Endothelial cell of umbilical vein (primary cell): ENCODE measurements around the gene MPP4. TPM values are rescaled to one million over a fixed set of nuclear protein-coding genes. Genes with fewer than 3 reads are reported as not detected.

Source experiments
- BruUV-seq: library from RNA; stranded (reverse); fragments of 400-500 nt; replicated peaks from 2 replicates; lab custom pipeline; 2021; lab: Mats Ljungman, UMichigan
- CTCF ChIA-PET: fragments of 300-600, 350-600 bp; sonication (Branson Sonifier 250); formaldehyde crosslinking; loops from one replicate; lab custom pipeline; 2021; ENCODE audit warnings: antibody characterized with exemption, inconsistent platforms; lab: Charles Lee
- POLR2A ChIA-PET: fragments of 300-600, 350-600 bp; sonication (Branson Sonifier 250); formaldehyde crosslinking; loops from one replicate; lab custom pipeline; 2021; ENCODE audit warnings: antibody characterized with exemption, inconsistent platforms; lab: Charles Lee
- DNase-seq: peaks from one replicate; pipeline ENCODE4 v3.0.0-alpha.2; 2011; ENCODE audit warnings: low read depth, low spot score
- FAIRE-seq: peaks from 2 replicates; lab custom pipeline; 2011; peaks lifted over from hg19 to GRCh38; lab: Jason Lieb, UNC
- H2AFZ ChIP-seq: 2 replicates; pipeline ENCODE4 v1.6.0; 2012; ENCODE audit warnings: low read depth, low read length, control low read depth, inconsistent platforms
- H3K27ac ChIP-seq: 2 replicates; pipeline ENCODE4 v1.5.1; 2011; ENCODE audit warnings: low read depth, mild to moderate bottlenecking, control low read depth, low read length, moderate library complexity; ENCODE audit not compliant: insufficient read depth
- H3K27me3 ChIP-seq, 2 experiments: 2 replicates each; pipeline versions ENCODE4 v1.6.0 to v1.6.1; 2011; ENCODE audit warnings: low read length in 2 of 2, mixed read lengths in 1 of 2; ENCODE audit not compliant: control insufficient read depth in 2 of 2, insufficient read depth in 2 of 2
- H3K36me3 ChIP-seq, 2 experiments: 2 replicates in 1 of 2; 3 replicates in 1 of 2; pipeline ENCODE4 v1.5.1; 2011; ENCODE audit warnings: low read length in 2 of 2, mild to moderate bottlenecking in 1 of 2, moderate library complexity in 1 of 2; ENCODE audit not compliant: control insufficient read depth in 2 of 2, insufficient read depth in 2 of 2; ENCODE audit errors: extremely low read depth in 1 of 2
- H3K4me1 ChIP-seq: 3 replicates; pipeline ENCODE4 v1.5.1; 2011; ENCODE audit warnings: mild to moderate bottlenecking, low read length; ENCODE audit not compliant: control insufficient read depth, insufficient read depth; ENCODE audit errors: extremely low read depth
- H3K4me2 ChIP-seq: 2 replicates; pipeline ENCODE4 v1.6.1; 2011; ENCODE audit warnings: low read length, control low read depth, mixed read lengths; ENCODE audit not compliant: insufficient read depth
- H3K4me3 ChIP-seq, 3 experiments: fragments of 200-600 bp in 1 of 3; sonication (generic), shearing (Covaris generic) in 1 of 3; replicated peaks in 1 of 3; 2 replicates each; pipeline ENCODE4 v1.5.1; 2011 to 2016; ENCODE audit warnings: control low read depth in 3 of 3, low read length in 3 of 3, mild to moderate bottlenecking in 2 of 3, inconsistent platforms in 1 of 3, low read depth in 1 of 3, moderate library complexity in 1 of 3; ENCODE audit not compliant: insufficient read depth in 1 of 3
- H3K79me2 ChIP-seq: 2 replicates; pipeline ENCODE4 v1.6.0; 2012; ENCODE audit warnings: low read length, inconsistent platforms; ENCODE audit not compliant: control insufficient read depth, insufficient read depth
- H3K9ac ChIP-seq: replicated peaks from 2 replicates; pipeline ENCODE3; 2011; ENCODE audit warnings: low read length, control low read depth; ENCODE audit not compliant: insufficient read depth; ENCODE audit errors: extremely low read depth
- H3K9me1 ChIP-seq: replicated peaks from 3 replicates; pipeline ENCODE4 v1.6.0; 2011; ENCODE audit warnings: mild to moderate bottlenecking, low read length; ENCODE audit not compliant: control insufficient read depth, insufficient read depth; ENCODE audit errors: extremely low read depth
- H3K9me3 ChIP-seq: replicated peaks from 2 replicates; pipeline ENCODE4 v1.5.1; 2012; ENCODE audit warnings: low read length, inconsistent platforms; ENCODE audit not compliant: control insufficient read depth, insufficient read depth
- H4K20me1 ChIP-seq: replicated peaks from 2 replicates; pipeline ENCODE3; 2011; ENCODE audit warnings: mild to moderate bottlenecking, low read length; ENCODE audit not compliant: control insufficient read depth, insufficient read depth; ENCODE audit errors: extremely low read depth
- EZH2 ChIP-seq: IDR thresholded peaks from 2 replicates; pipeline ENCODE4 v1.6.1; 2012; ENCODE audit warnings: borderline replicate concordance, low read depth, mild to moderate bottlenecking, moderate library complexity, low read length, inconsistent platforms; ENCODE audit not compliant: severe bottlenecking
- FOS ChIP-seq: IDR thresholded peaks from 2 replicates; pipeline ENCODE4 v1.6.1; 2011; ENCODE audit warnings: mild to moderate bottlenecking, low read length, moderate library complexity, borderline replicate concordance; ENCODE audit not compliant: insufficient read depth
- GATA2 ChIP-seq: IDR thresholded peaks from 2 replicates; pipeline ENCODE4 v1.7.0; 2011; ENCODE audit warnings: low read depth, mild to moderate bottlenecking, moderate library complexity, mixed read lengths, low read length; ENCODE audit not compliant: insufficient read length, insufficient read depth
- JUN ChIP-seq: IDR thresholded peaks from 2 replicates; pipeline ENCODE4 v1.6.1; 2011; ENCODE audit warnings: borderline replicate concordance, low read depth; ENCODE audit not compliant: insufficient read length, insufficient read depth
- MYC ChIP-seq: IDR thresholded peaks from one replicate; pipeline ENCODE4 v1.6.1; 2011; ENCODE audit warnings: mild to moderate bottlenecking, low read depth, low read length
- POLR2A ChIP-seq: IDR thresholded peaks from 2 replicates; pipeline ENCODE4 v1.6.1; 2012; ENCODE audit warnings: low read depth, mild to moderate bottlenecking, control low read depth, low read length
- POLR2AphosphoS5 ChIP-seq: IDR thresholded peaks from 2 replicates; pipeline ENCODE4 v1.6.1; 2012; ENCODE audit warnings: low read depth, mild to moderate bottlenecking, control low read depth, low read length, moderate library complexity; ENCODE audit not compliant: insufficient read depth
- dilution Hi-C: fragments of 300-500 bp; cut with MboI; formaldehyde crosslinking; loops from one replicate; pipeline ENCODE4 v1.15.0; 2019; ENCODE audit warnings: low sequenced_read_pairs; ENCODE audit not compliant: extremely low pct_ligation_motif_present
- intact Hi-C: fragments of 100-400 bp; cut with micrococcal nuclease; formaldehyde crosslinking; loops from one replicate; pipeline ENCODE4 v1.10.0; 2022
- polyA plus RNA-seq, 4 experiments: library from polyadenylated mRNA; depleted of rRNA in 3 of 4; stranded (reverse) in 3 of 4; unstranded in 1 of 4; fragments of >200 nt; gene quantifications; 2 replicates each; pipeline versions ENCODE4 v1.2.1 to v1.2.3, GENCODE V29; 2011 to 2012; ENCODE audit warnings: missing spikeins in 1 of 4
- total RNA-seq: library from RNA; stranded (reverse); gene quantifications from 2 replicates; pipeline ENCODE4 v1.2.3, GENCODE V29; 2021
- TF ChIP-seq, protein P1 (sequence below), 2 donors: IDR thresholded peaks; 1 replicate in 1 of 2; 2 replicates in 1 of 2; pipeline ENCODE4 v1.5.1; 2011; ENCODE audit warnings: low read length in 2 of 2, mild to moderate bottlenecking in 2 of 2, moderate library complexity in 2 of 2, control low read depth in 1 of 2, inconsistent platforms in 1 of 2, low read depth in 1 of 2; ENCODE audit not compliant: insufficient read depth in 1 of 2; ENCODE audit errors: extremely low read depth in 1 of 2
- TF ChIP-seq, protein P2 (sequence below): IDR thresholded peaks from 2 replicates; pipeline ENCODE4 v1.6.1; 2011; ENCODE audit not compliant: insufficient read depth, insufficient read length

Gene MPP4
- total and polyA plus RNA-seq, 2 donors (not counting 3 experiments of a cell fraction or from before 2014, with no cell fraction given): 5.6 to 7.6 TPM

DNA sequence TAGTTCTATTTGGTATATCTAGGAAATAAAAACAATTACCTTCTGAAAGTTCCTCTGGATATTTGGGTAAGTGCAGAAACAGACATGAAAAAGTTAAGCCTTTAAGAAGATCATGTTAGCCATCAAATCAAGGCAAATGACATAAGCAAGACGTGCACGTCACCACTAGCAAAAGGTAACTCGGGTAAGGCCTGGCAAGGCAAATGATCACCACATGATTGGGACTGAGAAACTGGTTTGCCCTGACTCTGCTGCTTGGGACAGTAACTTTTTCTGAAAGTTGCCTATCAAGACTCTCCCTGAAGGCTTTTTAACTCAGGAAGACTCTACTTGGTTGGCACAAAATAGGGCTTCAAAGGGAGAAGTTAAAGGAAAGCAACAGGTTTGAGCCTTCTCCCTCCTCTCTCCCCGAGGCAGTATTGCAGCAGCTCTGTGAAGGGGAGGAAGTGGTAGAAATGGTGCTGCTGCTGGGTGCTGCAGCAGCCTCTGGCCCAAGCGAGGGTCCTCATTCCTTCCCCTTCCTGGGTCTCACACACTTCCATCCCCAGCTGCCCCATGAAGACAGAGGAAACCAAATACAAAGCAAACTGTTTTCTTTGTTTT is 38.0 kb downstream of the MPP4 start:
- DNase-seq (no peak), FAIRE-seq (no peak)
- Histone ChIP-seq H3K4me2 (no peak overlapping the region), H3K79me2 (no peaks in the 10 kb centered on the region), H3K4me3 (no peak overlapping the region), H2AFZ (no peak overlapping the region), H3K9me3 (no peaks in the 10 kb centered on the region), H3K27ac (no peak overlapping the region), H3K9ac (no peak overlapping the region), H3K9me1 (no peaks in the 10 kb centered on the region), H3K36me3 (no peaks in the 10 kb centered on the region), H3K27me3 (no peaks in the 10 kb centered on the region), H4K20me1 (no peaks in the 10 kb centered on the region), H3K4me1 (peaks cover 9% of the 10 kb centered on the region)
- dilution Hi-C loops: no loop called here
- CTCF ChIA-PET: no interaction called here
- POLR2A ChIA-PET: no interaction called here
- TF ChIP-seq, protein P1, sequence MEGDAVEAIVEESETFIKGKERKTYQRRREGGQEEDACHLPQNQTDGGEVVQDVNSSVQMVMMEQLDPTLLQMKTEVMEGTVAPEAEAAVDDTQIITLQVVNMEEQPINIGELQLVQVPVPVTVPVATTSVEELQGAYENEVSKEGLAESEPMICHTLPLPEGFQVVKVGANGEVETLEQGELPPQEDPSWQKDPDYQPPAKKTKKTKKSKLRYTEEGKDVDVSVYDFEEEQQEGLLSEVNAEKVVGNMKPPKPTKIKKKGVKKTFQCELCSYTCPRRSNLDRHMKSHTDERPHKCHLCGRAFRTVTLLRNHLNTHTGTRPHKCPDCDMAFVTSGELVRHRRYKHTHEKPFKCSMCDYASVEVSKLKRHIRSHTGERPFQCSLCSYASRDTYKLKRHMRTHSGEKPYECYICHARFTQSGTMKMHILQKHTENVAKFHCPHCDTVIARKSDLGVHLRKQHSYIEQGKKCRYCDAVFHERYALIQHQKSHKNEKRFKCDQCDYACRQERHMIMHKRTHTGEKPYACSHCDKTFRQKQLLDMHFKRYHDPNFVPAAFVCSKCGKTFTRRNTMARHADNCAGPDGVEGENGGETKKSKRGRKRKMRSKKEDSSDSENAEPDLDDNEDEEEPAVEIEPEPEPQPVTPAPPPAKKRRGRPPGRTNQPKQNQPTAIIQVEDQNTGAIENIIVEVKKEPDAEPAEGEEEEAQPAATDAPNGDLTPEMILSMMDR (IDR thresholded peaks at IDR 0.05; ENCODE audit: extremely low read depth in 1 of 2, insufficient read depth in 1 of 2, low read depth in 1 of 2, low read length in 2 of 2): no peak
- no peak for TF ChIP-seq JUN
- TF ChIP-seq GATA2: no peak
- TF ChIP-seq POLR2A: no peak
- TF ChIP-seq EZH2: no peak
- TF ChIP-seq POLR2AphosphoS5: no peak
- TF ChIP-seq, protein P2, sequence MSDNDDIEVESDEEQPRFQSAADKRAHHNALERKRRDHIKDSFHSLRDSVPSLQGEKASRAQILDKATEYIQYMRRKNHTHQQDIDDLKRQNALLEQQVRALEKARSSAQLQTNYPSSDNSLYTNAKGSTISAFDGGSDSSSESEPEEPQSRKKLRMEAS: no peak
- no peak for TF ChIP-seq FOS
- no peak for TF ChIP-seq MYC
- BruUV-seq: no TSS peak
- intact Hi-C loops: no loop called here
